Motor neuron (in vitro differentiated cells): Measurements from ENCODE around the gene ABTB2. TPM values are rescaled to one million over a fixed set of nuclear protein-coding genes. Genes with fewer than 3 reads are reported as not detected.

Source experiments
- ATAC-seq, 8 experiments: fragments of 200-7000 bp; cut with Tn5 transposase; replicated peaks in 6 of 8; 2 replicates each; pipeline ENCODE4 v1.8.0; 2021; ENCODE audit warnings: mild to moderate bottlenecking in 8 of 8, moderate library complexity in 8 of 8
- H3K27ac ChIP-seq, 2 donors: fragments of 250-450 bp; sonication (Bioruptor Pico); 2 replicates each; pipeline ENCODE4 v1.9.0; 2021; ENCODE audit warnings: antibody characterized with exemption in 2 of 2, mild to moderate bottlenecking in 2 of 2, moderate library complexity in 1 of 2
- H3K4me1 ChIP-seq, 2 donors: fragments of 250-450 bp; sonication (Bioruptor Pico); replicated peaks in 1 of 2; 2 replicates each; pipeline ENCODE4 v1.6.1; 2021; ENCODE audit warnings: antibody characterized with exemption in 2 of 2, mild to moderate bottlenecking in 2 of 2, moderate library complexity in 1 of 2
- H3K4me3 ChIP-seq, 5 donors: fragments of 250-450 bp; sonication (Bioruptor Pico); 2 replicates each; pipeline ENCODE4 v1.9.0; 2021; ENCODE audit warnings: antibody characterized with exemption in 5 of 5, mild to moderate bottlenecking in 5 of 5, moderate library complexity in 4 of 5
- WGBS, 10 experiments: fragments of 450-650 bp; shearing (Covaris generic); methylation state at CpG; one replicate each; pipeline ENCODE4 v1.0.0; 2022; 5-methylcytosine and 5-hydroxymethylcytosine counted together
- in situ Hi-C, 9 experiments: fragments of 400-800 bp; cut with MboI; loops; one replicate each; pipeline ENCODE4 v1.15.0; 2021; ENCODE audit warnings: low sequenced_read_pairs in 9 of 9, low pct_unique_long_range_greater_than_20kb in 2 of 9; ENCODE audit not compliant: unreplicated experiment in 9 of 9
- total RNA-seq, 8 experiments: library from RNA; unstranded; fragments of 300-600 nt; gene quantifications; 2 replicates each; pipeline versions ENCODE4 v1.2.3 to v1.2.4, GENCODE V29; 2022

ABTB2 gene
- total RNA-seq, 8 experiments from 2014 or later, result 3.0 to 5.0 (median 3.7) TPM

DNA sequence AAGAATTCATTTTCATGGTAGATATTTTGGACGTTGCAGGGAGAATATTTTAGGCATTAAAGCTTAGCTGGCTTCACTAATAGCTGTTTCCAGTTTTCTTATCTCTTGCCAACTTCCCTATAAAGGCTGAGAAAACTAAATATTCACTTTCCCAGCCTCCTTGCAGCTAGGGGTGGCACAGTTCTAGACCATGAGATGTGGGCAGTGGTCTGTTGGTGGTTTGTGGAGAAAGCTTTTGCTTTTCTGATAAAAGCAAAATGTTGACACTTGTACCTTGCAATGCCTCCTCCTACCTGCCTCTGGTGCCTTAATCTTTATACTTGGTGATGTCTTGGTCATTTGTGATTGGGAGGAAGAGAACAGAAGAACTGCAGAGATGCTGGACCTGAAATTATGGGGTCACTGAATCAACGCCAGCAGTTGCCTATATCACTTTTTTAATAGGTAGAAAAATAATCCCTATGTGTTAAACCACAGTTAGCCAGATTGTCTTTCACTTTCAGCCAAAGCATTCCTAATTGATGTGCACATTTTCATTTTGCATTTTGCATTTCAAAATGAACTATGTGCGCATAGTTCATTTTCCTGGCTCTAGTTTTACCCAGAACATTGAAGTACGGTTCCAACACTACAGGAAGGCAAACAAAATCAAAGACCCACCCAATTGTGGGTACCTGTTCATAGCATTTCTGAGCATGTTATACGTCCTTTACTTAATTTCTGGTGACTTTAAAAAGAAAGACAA is 24.9 kb upstream of the ABTB2 start:
- Histone ChIP-seq H3K4me1 (no peaks in the 10 kb centered on the region), H3K4me3 (no peak overlapping the region), H3K27ac (no peak overlapping the region)
- in situ Hi-C loops, result no loop called here
- WGBS, 10 experiments, result 0 to 97% (median 61%) methylated on average over 1 to 5 of the region's 5 CpGs
- peak in 3 of 8 experiments; percentile 90 to 95 (median 95) for ATAC-seq

DNA sequence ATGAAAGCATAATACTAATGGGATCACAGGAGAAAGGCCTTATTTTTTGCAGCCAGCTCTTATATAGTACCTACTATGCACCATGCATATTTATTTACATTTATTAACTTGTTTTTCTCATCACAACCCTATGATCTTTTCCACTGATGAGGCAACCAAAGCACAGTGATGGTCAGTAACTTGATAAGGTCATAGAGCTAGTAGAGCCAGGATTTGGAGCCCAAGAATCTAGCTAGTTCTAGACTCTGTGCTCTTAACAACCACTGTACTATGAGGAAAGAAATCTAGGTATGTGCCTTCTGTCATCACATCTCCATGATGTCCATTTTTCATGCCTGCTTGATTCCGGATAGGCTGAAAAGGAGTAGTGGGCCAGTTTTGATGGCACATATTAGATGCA is 24.0 kb upstream of the ABTB2 start:
- Histone ChIP-seq H3K27ac (no peak overlapping the region), H3K4me3 (no peak overlapping the region), H3K4me1 (no peaks in the 10 kb centered on the region)
- 100% methylated on average over 1 of the region's 1 CpG; no CpG with 5 or more reads in 7 of the 10 experiments for WGBS, 10 experiments
- ATAC-seq, result no peak
- in situ Hi-C loops, result no loop called here

DNA sequence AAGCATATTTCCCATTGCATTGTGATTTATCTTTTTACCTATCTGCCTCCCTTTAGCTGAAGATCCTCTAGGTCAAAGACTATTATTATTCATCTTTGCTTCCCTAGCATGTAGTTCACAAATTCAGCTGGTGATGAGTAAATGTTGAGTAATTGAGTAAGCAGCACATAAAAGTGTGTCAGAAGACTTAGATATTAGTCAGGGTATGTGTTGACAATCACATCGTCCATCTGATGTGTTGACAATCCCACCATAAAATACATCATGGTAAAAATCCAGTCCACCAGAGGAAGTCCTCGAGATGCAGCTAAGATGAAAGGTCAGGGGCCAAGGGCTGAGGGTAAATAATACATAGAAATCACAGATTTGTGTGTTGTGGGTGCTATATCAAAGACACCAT is 22.9 kb upstream of the ABTB2 start:
- Histone ChIP-seq H3K4me3 (no peak overlapping the region), H3K27ac (no peak overlapping the region), H3K4me1 (no peaks in the 10 kb centered on the region)
- in situ Hi-C loops, result no loop called here
- whole genome bisulfite sequencing, 10 experiments, result 0 to 61% (median 26%) methylated on average over 1 to 2 of the region's 2 CpGs; no CpG with 5 or more reads in 2 of the 10 experiments
- ATAC-seq, result peak in 4 of 8 experiments; percentile 29 to 57 (median 34)

DNA sequence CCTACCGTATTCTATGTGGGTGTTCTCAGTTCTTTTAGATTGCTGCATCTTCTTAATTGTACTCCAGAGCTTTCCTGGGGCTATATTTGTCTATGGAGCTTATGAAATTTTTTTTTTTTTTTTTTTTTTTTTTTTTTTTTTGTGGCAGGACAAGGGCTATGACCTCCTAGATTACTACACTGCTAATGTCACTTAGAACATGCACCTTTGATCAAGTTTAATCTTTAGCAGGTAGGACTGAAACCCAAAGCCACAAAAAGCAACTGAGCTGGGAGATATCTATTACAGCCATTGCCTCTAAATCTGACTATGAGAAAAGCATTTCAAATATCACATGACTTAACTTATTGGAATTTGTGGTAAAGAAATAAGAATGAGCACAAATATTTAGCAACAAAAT is 21.7 kb upstream of the ABTB2 start:
- no peak for ATAC-seq
- WGBS, 10 experiments, result 0 to 100% (median 83%) methylated on average over 1 of the region's 1 CpG; no CpG with 5 or more reads in 4 of the 10 experiments
- Histone ChIP-seq H3K27ac (no peak overlapping the region), H3K4me1 (no peaks in the 10 kb centered on the region), H3K4me3 (no peak overlapping the region)
- in situ Hi-C loops, result no loop called here

DNA sequence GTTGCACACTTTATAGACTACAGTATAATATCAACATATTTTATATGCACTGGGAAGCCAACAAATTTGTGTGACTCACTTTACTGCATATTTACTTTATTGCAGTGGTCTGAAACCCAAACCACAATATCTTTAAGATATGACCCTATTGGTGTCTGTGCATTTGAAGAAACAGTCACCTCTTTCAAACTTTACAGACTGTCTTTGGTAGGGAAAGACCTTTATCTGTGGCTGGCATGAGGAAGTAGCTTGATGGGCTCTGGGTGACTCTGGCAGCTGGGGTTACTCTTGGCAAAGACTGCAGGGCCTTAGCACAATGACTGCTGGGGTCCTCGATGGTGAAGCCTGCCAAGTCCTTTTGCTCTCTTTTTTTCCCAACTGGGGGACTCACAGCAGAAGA is 21.3 kb upstream of the ABTB2 start:
- 33 to 100% (median 50%) methylated on average over 1 of the region's 1 CpG; no CpG with 5 or more reads in 5 of the 10 experiments for WGBS, 10 experiments
- no peaks in the 10 kb centered on the region for H3K4me1 ChIP-seq
- no peak overlapping the region for H3K27ac ChIP-seq
- ATAC-seq, result no peak
- in situ Hi-C loops, result no loop called here
- H3K4me3 ChIP-seq, result no peak overlapping the region

DNA sequence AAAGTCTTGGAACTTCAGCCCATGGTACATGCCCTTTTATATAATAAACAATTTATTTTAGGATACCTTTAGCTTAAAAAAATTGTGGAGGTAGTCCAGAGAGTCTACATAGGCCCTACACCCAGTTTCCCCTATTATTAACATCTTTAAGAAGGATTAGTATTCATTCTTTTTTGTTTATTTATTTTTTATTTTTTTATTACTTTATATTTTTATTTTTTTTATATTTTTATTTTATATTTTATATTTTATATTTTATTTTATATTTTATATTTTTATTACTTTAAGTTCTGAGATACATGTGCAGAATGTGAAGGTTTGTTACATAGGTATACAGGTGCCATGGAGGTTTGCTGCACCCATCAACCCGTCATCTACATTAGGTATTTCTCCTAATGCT is 15.9 kb upstream of the ABTB2 start:
- 34 to 77% (median 50%) methylated on average over 1 of the region's 1 CpG; no CpG with 5 or more reads in 7 of the 10 experiments for WGBS, 10 experiments
- in situ Hi-C loops, result loop anchor here in 8 of 9 experiments (25.0 kb wide), 4 partner anchors 114 to 511 kb away; no protein-coding TSS in a partner anchor
- Histone ChIP-seq H3K4me3 (no peak overlapping the region), H3K4me1 (peaks cover 11 to 15% of the 10 kb centered on the region in 2 donors), H3K27ac (no peak overlapping the region)
- ATAC-seq, result no peak

DNA sequence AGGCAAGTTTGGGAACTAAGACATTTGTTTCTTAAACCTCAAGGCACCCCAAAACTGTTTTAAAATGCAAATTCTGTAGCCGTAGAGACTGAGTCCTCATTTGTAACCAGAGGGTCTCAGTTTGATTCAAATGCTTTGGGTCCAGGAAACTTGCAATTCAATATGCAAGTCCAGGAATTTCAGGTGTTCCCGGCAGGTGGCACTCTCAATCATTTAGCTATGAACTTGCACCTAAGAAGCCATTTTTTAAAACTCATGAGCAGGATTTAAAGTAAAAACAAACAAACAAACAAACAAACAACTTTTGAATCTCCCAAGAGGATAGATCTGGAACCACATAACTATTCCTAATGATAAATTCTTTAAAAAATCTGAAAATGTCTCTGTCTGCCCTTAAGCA is 8.7 kb upstream of the ABTB2 start:
- in situ Hi-C loops, result loop anchor here (10.0 to 25.0 kb wide), 6 partner anchors 121 to 504 kb away; no protein-coding TSS in a partner anchor
- H3K27ac ChIP-seq, result no peak overlapping the region
- peaks cover 4 to 8% of the 10 kb centered on the region in 2 donors for H3K4me1 ChIP-seq
- ATAC-seq, result no peak
- no peak overlapping the region for H3K4me3 ChIP-seq
- 0 to 80% (median 40%) methylated on average over 1 to 2 of the region's 2 CpGs; no CpG with 5 or more reads in 2 of the 10 experiments for WGBS, 10 experiments

DNA sequence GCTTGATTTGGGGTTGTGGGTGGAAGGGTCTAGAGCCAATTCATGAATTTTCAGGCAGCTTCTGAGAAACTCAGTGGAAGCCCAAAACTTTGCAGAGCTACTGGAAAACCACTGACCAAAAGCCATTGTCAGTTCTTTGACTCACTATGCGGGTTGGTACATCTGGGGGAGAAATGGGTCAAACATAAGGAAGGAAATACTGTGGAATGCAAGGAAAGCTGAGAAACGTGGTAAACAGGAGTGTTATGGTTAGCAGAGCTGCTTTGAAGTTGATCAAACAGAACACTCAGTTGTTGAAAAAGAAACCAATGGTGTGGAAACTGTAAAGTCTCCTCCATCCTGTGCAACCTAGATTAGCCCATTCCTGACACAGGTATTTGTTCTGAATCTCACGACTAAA is 6.3 kb upstream of the ABTB2 start:
- H3K4me3 ChIP-seq, result no peak overlapping the region
- no peak for ATAC-seq
- H3K4me1 ChIP-seq, result no peaks in the 10 kb centered on the region
- WGBS, 10 experiments, result 39 to 93% (median 70%) methylated on average over 1 to 3 of the region's 3 CpGs
- in situ Hi-C loops, result loop anchor here (10.0 to 25.0 kb wide), 6 partner anchors 123 to 502 kb away; no protein-coding TSS in a partner anchor
- H3K27ac ChIP-seq, result no peak overlapping the region

DNA sequence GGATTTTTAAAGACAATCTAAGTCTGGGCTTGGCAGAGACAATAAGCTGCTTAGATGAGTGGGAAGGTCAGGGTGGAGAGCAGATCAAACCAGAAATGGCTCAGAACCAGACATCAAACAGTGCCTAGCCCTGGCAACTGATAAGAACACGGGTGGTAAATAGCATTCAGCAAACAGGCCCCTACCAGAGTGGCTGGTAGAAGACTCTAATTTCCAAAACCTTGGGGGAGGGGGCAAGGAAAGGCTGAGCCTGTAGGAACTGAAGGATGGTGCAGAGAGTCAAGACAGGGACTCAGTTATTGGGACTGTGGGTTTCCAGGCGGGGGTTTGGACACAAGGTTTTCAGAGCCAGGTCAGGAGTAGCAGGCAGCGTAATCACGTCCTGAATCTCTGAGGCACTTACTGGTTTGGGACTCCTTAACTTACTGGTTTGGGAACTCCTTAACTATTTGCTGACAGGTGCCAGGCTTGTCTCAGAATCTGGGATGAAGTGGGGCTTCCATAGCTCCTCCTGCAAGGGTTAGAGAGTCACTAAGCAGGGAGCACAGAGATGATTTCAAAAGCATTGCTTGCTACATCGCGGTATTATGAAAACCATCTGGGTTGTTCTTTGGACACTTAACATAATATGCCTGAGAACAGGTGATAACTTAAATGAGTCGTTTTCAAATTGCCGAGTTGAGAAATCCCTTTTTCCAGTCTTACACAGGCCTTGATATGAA is 5.7 kb upstream of the ABTB2 start:
- H3K4me3 ChIP-seq, result no peak overlapping the region
- in situ Hi-C loops, result loop anchor here (10.0 to 25.0 kb wide), 6 partner anchors 124 to 501 kb away; no protein-coding TSS in a partner anchor
- no peak overlapping the region for H3K27ac ChIP-seq
- 55 to 93% (median 71%) methylated on average over 1 to 7 of the region's 8 CpGs for WGBS, 10 experiments
- no peak for ATAC-seq
- no peaks in the 10 kb centered on the region for H3K4me1 ChIP-seq

DNA sequence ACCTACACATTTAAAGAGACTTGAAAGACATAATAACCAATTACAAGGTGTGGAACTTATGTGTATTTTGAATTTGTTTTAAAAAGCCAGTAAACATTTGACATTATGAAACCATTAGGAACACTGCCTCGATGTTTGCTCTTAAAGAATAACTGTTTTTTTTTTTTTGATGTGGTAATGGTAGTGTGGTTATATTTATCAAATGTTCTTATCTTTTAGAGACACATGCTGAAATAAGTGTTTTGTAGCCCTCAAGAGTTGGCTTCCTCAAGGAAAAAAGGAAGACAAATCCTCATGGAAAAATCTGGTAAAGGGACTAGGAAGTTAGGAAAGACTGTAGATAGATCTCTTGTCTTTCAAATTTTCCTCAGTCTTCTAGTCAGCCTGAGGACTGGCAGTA is 2.2 kb upstream of the ABTB2 start:
- in situ Hi-C loops, result loop anchor here (10.0 to 25.0 kb wide), 6 partner anchors 127 to 498 kb away; no protein-coding TSS in a partner anchor
- WGBS, 10 experiments, result 0 to 27% (median 0%) methylated on average over 1 of the region's 1 CpG; no CpG with 5 or more reads in 2 of the 10 experiments
- no peak overlapping the region for H3K4me3 ChIP-seq
- H3K27ac ChIP-seq, result no peak overlapping the region
- ATAC-seq, result no peak
- H3K4me1 ChIP-seq, result peaks cover 7 to 12% of the 10 kb centered on the region in 2 donors

DNA sequence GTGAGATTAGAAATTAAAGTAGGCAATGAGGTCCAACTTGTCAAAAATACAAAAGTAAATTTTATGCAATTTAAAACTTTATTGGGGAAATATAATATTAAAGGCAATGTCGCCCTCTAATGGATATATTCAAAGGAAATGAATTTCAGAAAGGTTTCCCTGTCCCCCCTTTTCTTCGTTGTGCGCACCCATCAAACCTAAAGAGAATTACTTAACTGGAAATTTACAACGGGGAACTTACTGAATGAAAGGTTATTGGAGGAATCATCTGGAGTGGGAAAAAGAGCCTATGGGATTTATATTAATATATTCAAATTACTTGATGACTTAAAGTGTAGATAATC is 1.7 kb upstream of the ABTB2 start:
- in situ Hi-C loops, result loop anchor here (10.0 to 25.0 kb wide), 6 partner anchors 128 to 497 kb away; no protein-coding TSS in a partner anchor
- ATAC-seq, result no peak
- WGBS, 10 experiments, result 0 to 9% (median 3%) methylated on average over 1 to 4 of the region's 4 CpGs
- Histone ChIP-seq H3K4me1 (peaks cover 9 to 17% of the 10 kb centered on the region in 2 donors), H3K4me3 (peak overlapping the region; percentile 35 to 54 (median 47)), H3K27ac (no peak overlapping the region)

DNA sequence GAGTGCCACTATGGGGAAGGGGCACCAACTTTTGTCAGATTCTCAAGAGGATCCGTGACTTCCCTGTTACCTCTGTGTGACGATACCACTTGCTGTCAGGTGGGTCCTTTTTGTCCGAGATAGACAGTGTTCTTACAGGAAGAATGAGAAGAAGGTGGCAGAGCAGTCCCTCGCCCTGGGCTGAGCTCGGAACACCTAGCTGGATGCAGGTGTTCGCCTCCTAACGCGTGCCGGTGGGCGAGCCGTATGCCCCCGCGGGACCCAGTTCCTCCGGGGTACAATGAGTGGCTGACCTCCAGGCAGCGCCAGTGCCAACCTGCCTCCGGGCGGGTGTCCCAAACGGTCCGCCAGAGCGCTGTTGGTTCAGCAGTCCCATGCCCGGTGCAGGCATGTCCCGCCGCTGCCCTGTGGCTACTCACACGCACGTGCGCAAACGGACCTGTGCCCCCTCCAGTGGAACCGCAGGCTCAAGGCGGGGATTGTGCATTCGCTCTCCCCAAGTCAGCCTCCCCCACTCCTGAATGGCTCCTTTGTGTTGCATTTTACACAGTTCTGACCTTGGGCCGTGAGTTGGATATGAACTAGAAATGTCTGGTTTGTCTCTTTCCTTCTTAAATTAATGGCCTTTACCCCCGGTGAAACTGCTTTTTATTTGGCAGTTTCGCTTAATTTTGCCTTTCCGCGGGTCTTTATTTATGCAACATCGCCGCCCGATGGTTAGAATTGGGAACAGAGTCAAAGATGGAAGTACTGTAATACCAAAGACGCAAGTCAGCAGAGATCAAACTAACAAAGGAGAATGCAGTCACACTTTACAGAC is 1.1 kb upstream of the ABTB2 start:
- peak in 7 of 8 experiments; percentile 2 to 52 (median 40) for ATAC-seq
- 0 to 4% (median 1%) methylated on average over 1 to 32 of the region's 39 CpGs for WGBS, 10 experiments
- no peak overlapping the region for H3K27ac ChIP-seq
- peaks cover 14 to 22% of the 10 kb centered on the region in 2 donors for H3K4me1 ChIP-seq
- peak overlapping the region; percentile 35 to 54 (median 47) for H3K4me3 ChIP-seq
- in situ Hi-C loops, result loop anchor here (10.0 to 25.0 kb wide), 6 partner anchors 128 to 497 kb away; no protein-coding TSS in a partner anchor
